IMR-90 (cell line): ENCODE measurements around the gene MED17. TPM values are rescaled to one million over a fixed set of nuclear protein-coding genes. Genes with fewer than 3 reads are reported as not detected.

Experiments used
- ATAC-seq: fragments of 200-7000 bp; cut with Tn5 transposase; 2 replicates; pipeline ENCODE4 v1.9.1; 2020; ENCODE audit warnings: low read depth, mild to moderate bottlenecking, moderate library complexity
- Bru-seq: library from RNA; stranded (reverse); fragments of 400-500 nt; gene quantifications from one replicate; lab custom pipeline; 2021; lab: Mats Ljungman, UMichigan
- BruChase-seq, 2 experiments: library from RNA; stranded (reverse); fragments of 400-500 nt; gene quantifications; one replicate each; lab custom pipeline; 2021; lab: Mats Ljungman, UMichigan
- BruUV-seq: library from RNA; stranded (reverse); fragments of 400-500 nt; replicated peaks from 2 replicates; lab custom pipeline; 2021; lab: Mats Ljungman, UMichigan
- CTCF ChIA-PET: fragments of 300-600 bp; formaldehyde crosslinking; extraction: SDS; loops from one replicate; lab custom pipeline; 2021; ENCODE audit warnings: antibody characterized with exemption; lab: Yijun Ruan, JAX
- POLR2A ChIA-PET: fragments of 300-600 bp; sonication (Branson Sonifier 250); formaldehyde crosslinking; loops from one replicate; lab custom pipeline; 2022; ENCODE audit warnings: antibody characterized with exemption; ENCODE audit not compliant: unreplicated experiment; lab: Charles Lee
- DNase-seq: peaks from one replicate; pipeline ENCODE4 v3.0.0; 2013
- H2AFZ ChIP-seq: replicated peaks from 2 replicates; pipeline ENCODE3; 2013; ENCODE audit warnings: low read length, mild to moderate bottlenecking; ENCODE audit not compliant: poor library complexity
- H2AK5ac ChIP-seq: 2 replicates; pipeline ENCODE4 v1.6.1; 2013; ENCODE audit warnings: low read depth, low read length, inconsistent platforms
- H2AK9ac ChIP-seq: replicated peaks from 2 replicates; pipeline ENCODE3; 2013; ENCODE audit warnings: mild to moderate bottlenecking, low read depth, low read length, moderate library complexity; ENCODE audit not compliant: poor library complexity
- H2BK120ac ChIP-seq: 2 replicates; pipeline ENCODE4 v1.6.1; 2013; ENCODE audit warnings: low read depth, low read length, inconsistent platforms
- H2BK15ac ChIP-seq: 3 replicates; pipeline ENCODE4 v1.6.1; 2013; ENCODE audit warnings: low read depth, low read length, inconsistent platforms
- H2BK20ac ChIP-seq: 2 replicates; pipeline ENCODE4 v1.6.1; 2013; ENCODE audit warnings: low read depth, mild to moderate bottlenecking, inconsistent platforms, low read length, moderate library complexity
- H2BK5ac ChIP-seq: 2 replicates; pipeline ENCODE4 v1.6.1; 2013; ENCODE audit warnings: mild to moderate bottlenecking, low read depth, low read length, inconsistent platforms; ENCODE audit not compliant: poor library complexity, severe bottlenecking
- H3K14ac ChIP-seq: replicated peaks from 2 replicates; pipeline ENCODE4 v1.6.1; 2013; ENCODE audit warnings: low read depth, low read length, inconsistent platforms
- H3K18ac ChIP-seq: 2 replicates; pipeline ENCODE4 v1.6.1; 2013; ENCODE audit warnings: low read depth, low read length, control low read depth
- H3K23ac ChIP-seq: 2 replicates; pipeline ENCODE4 v1.6.1; 2013; ENCODE audit warnings: low read depth, low read length, inconsistent platforms
- H3K27ac ChIP-seq: 2 replicates; pipeline ENCODE4 v1.5.1; 2013; ENCODE audit warnings: mild to moderate bottlenecking, control low read depth, low read length; ENCODE audit not compliant: insufficient read depth
- H3K27me3 ChIP-seq: 2 replicates; pipeline ENCODE4 v1.6.1; 2013; ENCODE audit warnings: low read length; ENCODE audit not compliant: control insufficient read depth, insufficient read depth
- H3K36me3 ChIP-seq: 2 replicates; pipeline ENCODE4 v1.6.1; 2013; ENCODE audit warnings: low read length, mixed read lengths; ENCODE audit not compliant: control insufficient read depth, insufficient read depth
- H3K4ac ChIP-seq: 2 replicates; pipeline ENCODE4 v1.6.1; 2013; ENCODE audit warnings: low read depth, low read length, inconsistent platforms
- H3K4me1 ChIP-seq: 2 replicates; pipeline ENCODE4 v1.6.1; 2013; ENCODE audit warnings: low read length, mixed read lengths; ENCODE audit not compliant: control insufficient read depth, insufficient read depth
- H3K4me2 ChIP-seq: 2 replicates; pipeline ENCODE4 v1.6.1; 2013; ENCODE audit warnings: low read depth, mild to moderate bottlenecking, control low read depth, low read length, moderate library complexity
- H3K4me3 ChIP-seq: 2 replicates; pipeline ENCODE4 v1.5.1; 2013; ENCODE audit warnings: low read depth, mild to moderate bottlenecking, control low read depth, low read length, moderate library complexity; ENCODE audit not compliant: insufficient read depth
- H3K56ac ChIP-seq: 2 replicates; pipeline ENCODE4 v1.6.1; 2013; ENCODE audit warnings: low read length, inconsistent platforms; ENCODE audit not compliant: insufficient read depth; ENCODE audit errors: extremely low read depth
- H3K79me1 ChIP-seq, 2 experiments: 2 replicates each; pipeline ENCODE4 v1.6.1; 2013; ENCODE audit warnings: low read length in 2 of 2, inconsistent platforms in 1 of 2, low read depth in 1 of 2
- H3K9ac ChIP-seq: 2 replicates; pipeline ENCODE4 v1.6.1; 2013; ENCODE audit warnings: low read depth, low read length, control low read depth
- H3K9me1 ChIP-seq: 2 replicates; pipeline ENCODE4 v1.6.1; 2013; ENCODE audit warnings: low read length, inconsistent platforms; ENCODE audit not compliant: insufficient read depth
- H3K9me3 ChIP-seq: 2 replicates; pipeline ENCODE4 v1.6.1; 2013; ENCODE audit warnings: low read length; ENCODE audit not compliant: control insufficient read depth, insufficient read depth
- H4K20me1 ChIP-seq: 2 replicates; pipeline ENCODE4 v1.6.1; 2013; ENCODE audit warnings: low read length, inconsistent platforms; ENCODE audit not compliant: insufficient read depth
- H4K5ac ChIP-seq: 2 replicates; pipeline ENCODE4 v1.6.1; 2013; ENCODE audit warnings: mild to moderate bottlenecking, low read depth, low read length, control low read depth
- H4K8ac ChIP-seq, 2 experiments: 2 replicates each; pipeline ENCODE4 v1.6.1; 2013; ENCODE audit warnings: low read depth in 2 of 2, low read length in 2 of 2, control low read depth in 1 of 2, inconsistent platforms in 1 of 2
- H4K91ac ChIP-seq: 2 replicates; pipeline ENCODE4 v1.6.1; 2013; ENCODE audit warnings: low read depth, low read length, inconsistent platforms; ENCODE audit not compliant: insufficient read depth
- CEBPB ChIP-seq: IDR thresholded peaks from 2 replicates; pipeline ENCODE4 v1.6.1; 2012; ENCODE audit warnings: low read depth, low read length, improper control_type of control experiment
- CHD1 ChIP-seq: IDR thresholded peaks from 2 replicates; pipeline ENCODE4 v1.6.1; 2012; ENCODE audit warnings: low read depth, low read length, improper control_type of control experiment
- FOS ChIP-seq: fragments of 150-350 bp; IDR thresholded peaks from 2 replicates; pipeline ENCODE4 v1.6.1; 2016; ENCODE audit warnings: low read depth, low read length
- MAZ ChIP-seq: IDR thresholded peaks from 2 replicates; pipeline ENCODE4 v1.6.1; 2012; ENCODE audit warnings: low read depth, mild to moderate bottlenecking, low read length, improper control_type of control experiment, moderate library complexity, borderline replicate concordance
- MXI1 ChIP-seq: IDR thresholded peaks from 2 replicates; pipeline ENCODE4 v1.6.1; 2012; ENCODE audit warnings: low read depth, mild to moderate bottlenecking, low read length, moderate library complexity, borderline replicate concordance
- RAD21 ChIP-seq: IDR thresholded peaks from 2 replicates; pipeline ENCODE4 v1.6.1; 2012; ENCODE audit warnings: low read length, improper control_type of control experiment
- SMC3 ChIP-seq: fragments of 150-350 bp; IDR thresholded peaks from 2 replicates; pipeline ENCODE4 v1.6.1; 2016; ENCODE audit warnings: low read depth, mild to moderate bottlenecking, antibody characterized with exemption, low read length, moderate library complexity
- WGBS, 2 experiments: methylation state at CpG; one replicate each; pipeline versions ENCODE4 v1.1.5 to v1.1.7; 2013; ENCODE audit warnings: missing lambda C conversion rate in 2 of 2; ENCODE audit not compliant: insufficient read length in 1 of 2; ENCODE audit errors: extremely low coverage in 2 of 2; 5-methylcytosine and 5-hydroxymethylcytosine counted together
- dilution Hi-C: fragments of 300-500 bp; cut with HindIII; formaldehyde crosslinking; loops from one replicate; pipeline ENCODE4 v1.14.3; 2018; ENCODE audit warnings: low sequenced_read_pairs; ENCODE audit not compliant: unreplicated experiment
- in situ Hi-C: fragments of 300-500 bp; cut with MboI; formaldehyde crosslinking; loops from 3 replicates; pipeline ENCODE4 v1.14.3; 2019; ENCODE audit warnings: low sequenced_read_pairs, inconsistent platforms, mixed read lengths
- intact Hi-C: fragments of 100-400 bp; cut with micrococcal nuclease; formaldehyde crosslinking; loops from 2 replicates; pipeline ENCODE4 v1.10.0; 2022
- long read RNA-seq: library from polyadenylated mRNA; unstranded; transcript quantifications from one replicate; pipeline ENCODE4 v2.0.0, GENCODE V29; 2021; ENCODE audit not compliant: unreplicated experiment
- polyA plus RNA-seq, 3 experiments: library from polyadenylated mRNA; depleted of rRNA; stranded (reverse); fragments of >200 nt; gene quantifications; 2 replicates each; pipeline ENCODE4 v1.2.3, GENCODE V29; 2012; ENCODE audit warnings: low replicate concordance in 1 of 3
- total RNA-seq: library from RNA; depleted of rRNA; stranded (reverse); fragments of >200 nt; gene quantifications from 2 replicates; pipeline ENCODE4 v1.2.3, GENCODE V29; 2012; rRNA removed
- TF ChIP-seq, protein P1 (sequence below): fragments of 150-350 bp; IDR thresholded peaks from 2 replicates; pipeline ENCODE4 v1.6.1; 2017; ENCODE audit warnings: mild to moderate bottlenecking, antibody characterized with exemption, low read length, low read depth
- TF ChIP-seq, protein P2 (sequence below): fragments of 150-350 bp; IDR thresholded peaks from 2 replicates; pipeline ENCODE4 v1.6.1; 2016; ENCODE audit warnings: low read depth, mild to moderate bottlenecking, low read length, moderate library complexity, borderline replicate concordance

MED17 gene, protein sequence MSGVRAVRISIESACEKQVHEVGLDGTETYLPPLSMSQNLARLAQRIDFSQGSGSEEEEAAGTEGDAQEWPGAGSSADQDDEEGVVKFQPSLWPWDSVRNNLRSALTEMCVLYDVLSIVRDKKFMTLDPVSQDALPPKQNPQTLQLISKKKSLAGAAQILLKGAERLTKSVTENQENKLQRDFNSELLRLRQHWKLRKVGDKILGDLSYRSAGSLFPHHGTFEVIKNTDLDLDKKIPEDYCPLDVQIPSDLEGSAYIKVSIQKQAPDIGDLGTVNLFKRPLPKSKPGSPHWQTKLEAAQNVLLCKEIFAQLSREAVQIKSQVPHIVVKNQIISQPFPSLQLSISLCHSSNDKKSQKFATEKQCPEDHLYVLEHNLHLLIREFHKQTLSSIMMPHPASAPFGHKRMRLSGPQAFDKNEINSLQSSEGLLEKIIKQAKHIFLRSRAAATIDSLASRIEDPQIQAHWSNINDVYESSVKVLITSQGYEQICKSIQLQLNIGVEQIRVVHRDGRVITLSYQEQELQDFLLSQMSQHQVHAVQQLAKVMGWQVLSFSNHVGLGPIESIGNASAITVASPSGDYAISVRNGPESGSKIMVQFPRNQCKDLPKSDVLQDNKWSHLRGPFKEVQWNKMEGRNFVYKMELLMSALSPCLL
- total RNA-seq (23.3 and 34.7 TPM in 2 replicates), polyA plus RNA-seq (2012; rRNA removed) (16.8 and 20.0 TPM in 2 replicates), Bru-seq, nascent RNA (percentile 85 among the genes with signal in this experiment), BruChase-seq, experiment 1, labeled RNA remaining after a 6-hour chase (percentile 65 among the genes with signal in this experiment), BruChase-seq, experiment 2, labeled RNA remaining after a 2-hour chase (percentile 71 among the genes with signal in this experiment)
- polyA plus RNA-seq (2012; cell fraction: cytosol; rRNA removed) = 7.7 and 7.9 TPM in 2 replicates
- 23.9 and 39.7 TPM in 2 replicates for polyA plus RNA-seq (2012; cell fraction: nucleus; rRNA removed; ENCODE audit: low replicate concordance)
- long read RNA-seq, full-length matches to known transcripts = 38 of 40 reads
- long read RNA-seq, partial matches to known transcripts = 1 of 40 reads
- long read RNA-seq, other reads (novel, unspliced or antisense) = 1 of 40 reads

DNA sequence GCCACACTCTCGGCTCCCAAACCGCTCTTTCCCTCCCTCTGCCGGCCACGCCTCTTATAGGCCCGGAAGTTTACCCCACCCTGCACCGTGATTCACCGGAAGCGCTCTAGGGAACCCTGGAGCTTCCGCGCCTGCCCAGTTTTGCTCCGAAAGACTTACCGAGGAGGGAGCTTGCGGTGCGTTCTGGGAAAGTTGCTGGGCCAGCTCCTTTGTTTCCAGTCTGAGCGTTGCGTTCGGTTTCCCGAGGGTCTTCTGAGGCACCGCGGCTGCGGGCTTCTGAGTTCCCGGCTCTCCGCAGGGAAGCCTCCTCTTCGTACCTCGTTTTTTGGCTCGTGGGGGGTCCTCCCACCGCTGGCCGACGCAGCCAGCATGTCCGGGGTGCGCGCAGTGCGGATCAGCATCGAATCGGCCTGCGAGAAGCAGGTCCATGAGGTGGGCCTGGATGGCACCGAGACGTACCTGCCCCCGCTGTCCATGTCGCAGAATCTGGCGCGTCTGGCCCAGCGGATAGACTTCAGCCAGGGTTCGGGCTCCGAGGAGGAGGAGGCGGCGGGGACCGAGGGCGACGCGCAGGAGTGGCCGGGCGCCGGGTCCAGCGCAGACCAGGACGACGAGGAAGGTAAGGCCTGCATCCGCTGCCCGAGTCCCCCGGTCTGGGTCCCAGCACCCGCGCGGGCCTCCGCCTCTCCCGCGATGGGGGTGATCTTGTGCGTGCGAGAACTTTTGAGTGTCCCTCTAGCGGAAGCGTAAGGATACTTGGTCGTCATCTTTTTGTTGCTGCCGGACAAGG is at the start of gene MED17:
Gene MED17, plus strand, starts transcription at position 138 of the 790 bp plus-strand sequence. Its CDS starts 232 bp downstream, at position 370.
- peak within 1 kb of the TSS; percentile 83 for H2BK5ac ChIP-seq
- H3K23ac ChIP-seq = peak within 1 kb of the TSS; percentile 67
- peaks cover 40% of the 10 kb centered on the region for H4K20me1 ChIP-seq
- ATAC-seq = peak; percentile 96
- peak within 1 kb of the TSS; percentile 54 for H2BK120ac ChIP-seq
- no peak within 1 kb of the TSS for H2BK20ac ChIP-seq
- DNase-seq = peak; percentile 92
- intact Hi-C loops = loop anchor here (1.0 kb wide), 1 partner anchor 43 kb away; the partner anchor contains the start of genes C11orf54 and TAF1D
- peak within 1 kb of the TSS; percentile 84 for H2AK5ac ChIP-seq
- peak within 1 kb of the TSS; percentile 92 for H3K4ac ChIP-seq
- H3K79me1 ChIP-seq = peaks cover 7 to 19% of the 10 kb centered on the region in 2 experiments; a peak in 2 of 4 replicates
- peaks cover 4% of the 10 kb centered on the region; the same call in 1 of the 2 replicates for H3K9me1 ChIP-seq
- H2AFZ ChIP-seq = peak within 1 kb of the TSS; percentile 96
- H3K27me3 ChIP-seq = no peaks in the 10 kb centered on the region
- H3K4me3 ChIP-seq = peak within 1 kb of the TSS; percentile 91
- H4K8ac ChIP-seq = peak within 1 kb of the TSS; percentile 89 to 92
- peaks cover 3% of the 10 kb centered on the region; the same call in 1 of the 2 replicates for H3K36me3 ChIP-seq
- H2BK15ac ChIP-seq = no peak within 1 kb of the TSS
- no TSS peak for BruUV-seq
- H2AK9ac ChIP-seq = peak within 1 kb of the TSS; percentile 99
- dilution Hi-C loops = no loop called here
- peak within 1 kb of the TSS; percentile 96 for H3K4me2 ChIP-seq
- in situ Hi-C loops = no loop called here
- H4K91ac ChIP-seq = peak within 1 kb of the TSS; percentile 71
- POLR2A ChIA-PET = interaction anchor here (0.6 to 1.3 kb wide), 8 partner anchors 13 to 709 kb away, joined by 3 to 23 read pairs (median 3); no protein-coding TSS in a partner anchor
- peak within 1 kb of the TSS; percentile 82 for H4K5ac ChIP-seq
- H3K18ac ChIP-seq = peak within 1 kb of the TSS; percentile 70
- H3K9me3 ChIP-seq = no peaks in the 10 kb centered on the region
- CTCF ChIA-PET = interaction anchor here (0.9 kb wide), 1 partner anchor 18 kb away, joined by 3 read pairs; no protein-coding TSS in a partner anchor
- 1% methylated on average over 35 of the region's 72 CpGs; no CpG with 5 or more reads in 1 of the 2 experiments for WGBS, 2 experiments
- peak within 1 kb of the TSS; percentile 81 for H3K14ac ChIP-seq
- peak within 1 kb of the TSS; percentile 98 for H3K56ac ChIP-seq
- H3K27ac ChIP-seq = peak within 1 kb of the TSS; percentile 94
- peaks cover 4% of the 10 kb centered on the region; the same call in 1 of the 2 replicates for H3K4me1 ChIP-seq
- H3K9ac ChIP-seq = peak within 1 kb of the TSS; percentile 97
- TF ChIP-seq CEBPB (no peak), RAD21 (peak; percentile 4; the same call in 1 of the 2 replicates), SMC3 (no peak), FOS (peak; percentile 44; the same call in 1 of the 2 replicates), CHD1 (0 out of 2 replicates have a peak, but pooled peaks have one; percentile 74), MXI1 (peak; percentile 52; the same call in 1 of the 2 replicates), MAZ (peak; percentile 84; the same call in 1 of the 2 replicates)
- TF ChIP-seq, protein P1, sequence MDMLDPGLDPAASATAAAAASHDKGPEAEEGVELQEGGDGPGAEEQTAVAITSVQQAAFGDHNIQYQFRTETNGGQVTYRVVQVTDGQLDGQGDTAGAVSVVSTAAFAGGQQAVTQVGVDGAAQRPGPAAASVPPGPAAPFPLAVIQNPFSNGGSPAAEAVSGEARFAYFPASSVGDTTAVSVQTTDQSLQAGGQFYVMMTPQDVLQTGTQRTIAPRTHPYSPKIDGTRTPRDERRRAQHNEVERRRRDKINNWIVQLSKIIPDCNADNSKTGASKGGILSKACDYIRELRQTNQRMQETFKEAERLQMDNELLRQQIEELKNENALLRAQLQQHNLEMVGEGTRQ = no peak
- TF ChIP-seq, protein P2, sequence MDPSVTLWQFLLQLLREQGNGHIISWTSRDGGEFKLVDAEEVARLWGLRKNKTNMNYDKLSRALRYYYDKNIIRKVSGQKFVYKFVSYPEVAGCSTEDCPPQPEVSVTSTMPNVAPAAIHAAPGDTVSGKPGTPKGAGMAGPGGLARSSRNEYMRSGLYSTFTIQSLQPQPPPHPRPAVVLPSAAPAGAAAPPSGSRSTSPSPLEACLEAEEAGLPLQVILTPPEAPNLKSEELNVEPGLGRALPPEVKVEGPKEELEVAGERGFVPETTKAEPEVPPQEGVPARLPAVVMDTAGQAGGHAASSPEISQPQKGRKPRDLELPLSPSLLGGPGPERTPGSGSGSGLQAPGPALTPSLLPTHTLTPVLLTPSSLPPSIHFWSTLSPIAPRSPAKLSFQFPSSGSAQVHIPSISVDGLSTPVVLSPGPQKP = 0 out of 2 replicates have a peak, but pooled peaks have one; percentile 36
